RWPE1 (cell line): Measurements from ENCODE around the gene TGFBI.

Experiments
- CTCF ChIA-PET: fragments of 350-600 bp; sonication (Branson Sonifier 250); formaldehyde crosslinking; extraction: SDS; loops from one replicate; lab custom pipeline; 2021; lab: Yijun Ruan, JAX
- POLR2A ChIA-PET: fragments of 400-600 bp; formaldehyde crosslinking; extraction: SDS; loops from one replicate; lab custom pipeline; 2020; ENCODE audit warnings: antibody characterized with exemption; ENCODE audit not compliant: low non-redundant PET; lab: Yijun Ruan, JAX
- DNase-seq: peaks from one replicate; pipeline ENCODE4 v3.0.0; 2012; ENCODE audit warnings: low spot score
- H3K27ac ChIP-seq: fragments of 450-650 bp; 2 replicates; pipeline ENCODE4 v1.5.1; 2017
- CTCF ChIP-seq: fragments of 450-650 bp; conservative IDR thresholded peaks from 2 replicates; pipeline ENCODE4 v1.5.1; 2017; ENCODE audit warnings: low read depth, mild to moderate bottlenecking

Gene TGFBI

GRCh38 chr5:136014049-136015002 lies 14.5 kb upstream of the TGFBI start:
- TF ChIP-seq CTCF: no peak
- POLR2A ChIA-PET: no interaction called here
- peak overlapping the region; percentile 64; the same call in 1 of the 2 replicates for H3K27ac ChIP-seq
- CTCF ChIA-PET: interaction anchor here (0.7 to 1.1 kb wide), 2 partner anchors 77 to 1041 kb away, joined by 3 read pairs; no protein-coding TSS in a partner anchor
- DNase-seq: no peak

GRCh38 chr5:136015003-136015375 lies 13.8 kb upstream of the TGFBI start:
- no peak for DNase-seq
- peak overlapping the region; percentile 32; the same call in 1 of the 2 replicates for H3K27ac ChIP-seq
- no peak for TF ChIP-seq CTCF
- CTCF ChIA-PET: interaction anchor here (1.1 kb wide), 1 partner anchor 78 kb away, joined by 3 read pairs; no protein-coding TSS in a partner anchor
- POLR2A ChIA-PET: no interaction called here

- POLR2A ChIA-PET: no interaction called here
- H3K27ac ChIP-seq: peak overlapping the region; percentile 32; the same call in 1 of the 2 replicates
- CTCF ChIA-PET: interaction anchor here (0.6 kb wide), 1 partner anchor 36 kb away, joined by 5 read pairs; no protein-coding TSS in a partner anchor
- DNase-seq: no peak
- TF ChIP-seq CTCF: no peak
Measured at GRCh38 chr5:136015966-136016650, 12.7 kb upstream of the TGFBI start.

- DNase-seq: peak; percentile 85
- TF ChIP-seq CTCF: no peak; the same call in 1 of the 2 replicates
- peak overlapping the region; percentile 75 for H3K27ac ChIP-seq
- CTCF ChIA-PET: interaction anchor here (0.6 to 0.9 kb wide), 2 partner anchors 37 to 72 kb away, joined by 3 to 5 read pairs; no protein-coding TSS in a partner anchor
- POLR2A ChIA-PET: no interaction called here
Measured at GRCh38 chr5:136016945-136017530, 11.8 kb upstream of the TGFBI start.

- ChIA-PET POLR2A (no interaction called here), CTCF (interaction anchor here (0.6 to 0.7 kb wide), 2 partner anchors 33 to 88 kb away, joined by 3 read pairs; no protein-coding TSS in a partner anchor)
- no peak; the same call in 1 of the 2 replicates for TF ChIP-seq CTCF
- no peak for DNase-seq
- peak overlapping the region; percentile 79 for H3K27ac ChIP-seq
Measured at GRCh38 chr5:136018814-136019783, 9.7 kb upstream of the TGFBI start.
